Urinary bladder (tissue), 4 donors: ENCODE results near the gene NQO2. TPM values are rescaled to one million over a fixed set of nuclear protein-coding genes. Genes with fewer than 3 reads are reported as not detected.
"Not testable (repeated sequence)": the region's sequence is repeated elsewhere in the genome, so short reads cannot be mapped to it uniquely, and the experiment has no call there.

Source experiments
- DNase-seq: peaks from one replicate; pipeline ENCODE4 v3.0.0-alpha.2; 2015; ENCODE audit errors: extremely low spot score
- H3K27ac ChIP-seq: one replicate; pipeline ENCODE4 v1.5.1; 2013; ENCODE audit warnings: low read depth, mild to moderate bottlenecking, moderate library complexity
- H3K36me3 ChIP-seq: one replicate; pipeline ENCODE4 v1.6.1; 2013; ENCODE audit warnings: mild to moderate bottlenecking, moderate library complexity; ENCODE audit not compliant: insufficient read depth
- H3K4me1 ChIP-seq: one replicate; pipeline ENCODE4 v1.6.1; 2013; ENCODE audit warnings: mild to moderate bottlenecking, moderate library complexity; ENCODE audit not compliant: insufficient read depth
- H3K4me3 ChIP-seq: one replicate; pipeline ENCODE4 v1.5.1; 2013; ENCODE audit warnings: low read depth, low read length
- WGBS: extraction: QIAGEN DNeasy Blood & Tissue Kit; methylation state at CpG from one replicate; pipeline ENCODE4 v1.1.7; 2013; 5-methylcytosine and 5-hydroxymethylcytosine counted together
- polyA plus RNA-seq: library from polyadenylated mRNA; stranded (reverse); fragments of 200-250 nt; gene quantifications from one replicate; pipeline ENCODE4 v1.2.3, GENCODE V29; 2013
- small RNA-seq: library from RNA; depleted of rRNA; stranded (forward); fragments of <200 nt; gene quantifications from one replicate; pipeline ENCODE3, GENCODE V24; 2014
- total RNA-seq: library from RNA; depleted of rRNA; stranded (reverse); fragments of >200 nt; gene quantifications from one replicate; pipeline ENCODE4 v1.2.3, GENCODE V29; 2014
- donor health status: healthy with polysubstance abuse.
- donor health status: healthy.

The NQO2 gene
- total and polyA plus RNA-seq, 2 donors: 8.7 to 25.5 TPM

- H3K27ac ChIP-seq: no peak overlapping the region
- H3K4me1 ChIP-seq: no peaks in the 10 kb centered on the region
- H3K36me3 ChIP-seq: no peaks in the 10 kb centered on the region
- WGBS: 82% methylated on average over 11 of the region's 11 CpGs
- no peak overlapping the region for H3K4me3 ChIP-seq
- no peak for DNase-seq
Measured at GRCh38 chr6:3057063-3057770, 57.5 kb downstream of the NQO2 start.

GRCh38 chr6:3058957-3059356 lies 59.3 kb downstream of the NQO2 start:
- no peaks in the 10 kb centered on the region for H3K4me1 ChIP-seq

GRCh38 chr6:3060092-3060491 lies 60.4 kb downstream of the NQO2 start:
- H3K4me1 ChIP-seq, H3K36me3 ChIP-seq, H3K4me3 ChIP-seq, H3K27ac ChIP-seq, DNase-seq: not testable (repeated sequence)
- whole genome bisulfite sequencing: 96% methylated on average over 11 of the region's 11 CpGs

More at GRCh38 chr6:3058957-3059356, 59.3 kb downstream of the NQO2 start:
- H3K4me3 ChIP-seq: no peak overlapping the region
- H3K36me3 ChIP-seq: no peaks in the 10 kb centered on the region
- no peak overlapping the region for H3K27ac ChIP-seq
- 62% methylated on average over 2 of the region's 2 CpGs for WGBS
- DNase-seq: no peak

GRCh38 chr6:3061501-3061941 lies 61.8 kb downstream of the NQO2 start:
- no peak for DNase-seq
- 86% methylated on average over 5 of the region's 5 CpGs for WGBS

GRCh38 chr6:3063340-3063732 lies 63.6 kb downstream of the NQO2 start:
- WGBS: 4% methylated on average over 14 of the region's 19 CpGs
- DNase-seq, H3K36me3 ChIP-seq, H3K4me1 ChIP-seq: not testable (repeated sequence)
- H3K27ac ChIP-seq: peak overlapping the region; percentile 97
- peak overlapping the region; percentile 75 for H3K4me3 ChIP-seq

More at GRCh38 chr6:3061501-3061941, 61.8 kb downstream of the NQO2 start:
- Histone ChIP-seq H3K4me3 (no peak overlapping the region), H3K27ac (no peak overlapping the region), H3K4me1 (no peaks in the 10 kb centered on the region), H3K36me3 (no peaks in the 10 kb centered on the region)

GRCh38 chr6:3063733-3064700 lies 64.3 kb downstream of the NQO2 start:
- under 1% methylated on average over 85 of the region's 85 CpGs for WGBS
- peak overlapping the region; percentile 97 for H3K27ac ChIP-seq
- no peaks in the 10 kb centered on the region for H3K36me3 ChIP-seq
- peak; percentile 56 for DNase-seq
- H3K4me1 ChIP-seq: no peaks in the 10 kb centered on the region
- H3K4me3 ChIP-seq: peak overlapping the region; percentile 75

- Histone ChIP-seq H3K4me1 (peaks cover 1% of the 10 kb centered on the region), H3K27ac (peak within 1 kb of the TSS; percentile 99), H3K36me3 (no peaks in the 10 kb centered on the region), H3K4me3 (peak within 1 kb of the TSS; percentile 79)
- WGBS: under 1% methylated on average over 112 of the region's 112 CpGs
- DNase-seq: peak; percentile 69
Measured at GRCh38 chr6:3068329-3069214, 68.9 kb downstream of the NQO2 start, which contains the start of gene RIPK1. Gene RIPK1, plus strand, starts transcription at chr6:3068494. Its CDS starts 8,330 bp downstream, at chr6:3076824.

Small RNA genes within 50 kb of the gene (small RNA-seq; reads per million reads assigned to genes)
- not detected for gene AL133351.4

Other genes with a start within 250 kb of the NQO2 start
- 4.0 TPM for gene MYLK4, start 249.0 kb upstream of the NQO2 start, total RNA-seq
- 0.42 TPM for gene MYLK4, start 249.0 kb upstream of the NQO2 start, polyA plus RNA-seq
- gene WRNIP1, start 234.5 kb upstream of the NQO2 start, total RNA-seq: 31.5 TPM
- 42.1 TPM for gene WRNIP1, start 234.5 kb upstream of the NQO2 start, polyA plus RNA-seq
- 15.9 TPM for gene SERPINB1, start 158.0 kb upstream of the NQO2 start, total RNA-seq
- 29.3 TPM for gene SERPINB1, start 158.0 kb upstream of the NQO2 start, polyA plus RNA-seq
- gene SERPINB9, start 96.6 kb upstream of the NQO2 start, total RNA-seq: 8.2 TPM
- 4.4 TPM for gene SERPINB9, start 96.6 kb upstream of the NQO2 start, polyA plus RNA-seq
- gene SERPINB6, start 28.3 kb upstream of the NQO2 start, total RNA-seq: 58.8 TPM
- 130 TPM for gene SERPINB6, start 28.3 kb upstream of the NQO2 start, polyA plus RNA-seq
- gene RIPK1, start 68.6 kb downstream of the NQO2 start, total RNA-seq: 24.5 TPM
- gene RIPK1, start 68.6 kb downstream of the NQO2 start, polyA plus RNA-seq: 22.4 TPM
- gene BPHL, start 118.8 kb downstream of the NQO2 start, total RNA-seq: 23.7 TPM
- gene BPHL, start 118.8 kb downstream of the NQO2 start, polyA plus RNA-seq: 13.3 TPM
- gene TUBB2A, start 157.7 kb downstream of the NQO2 start, total RNA-seq: 52.8 TPM
- 96.2 TPM for gene TUBB2A, start 157.7 kb downstream of the NQO2 start, polyA plus RNA-seq
- gene TUBB2B, start 227.8 kb downstream of the NQO2 start, total RNA-seq: 55.6 TPM
- gene TUBB2B, start 227.8 kb downstream of the NQO2 start, polyA plus RNA-seq: 22.4 TPM